Measurements from ENCODE around the gene ATP2B2. TPM values are rescaled to one million over a fixed set of nuclear protein-coding genes. Genes with fewer than 3 reads are reported as not detected.

Gene ATP2B2
- total RNA-seq, 1 donor from 2014 or later: 0.09 TPM

DNA sequence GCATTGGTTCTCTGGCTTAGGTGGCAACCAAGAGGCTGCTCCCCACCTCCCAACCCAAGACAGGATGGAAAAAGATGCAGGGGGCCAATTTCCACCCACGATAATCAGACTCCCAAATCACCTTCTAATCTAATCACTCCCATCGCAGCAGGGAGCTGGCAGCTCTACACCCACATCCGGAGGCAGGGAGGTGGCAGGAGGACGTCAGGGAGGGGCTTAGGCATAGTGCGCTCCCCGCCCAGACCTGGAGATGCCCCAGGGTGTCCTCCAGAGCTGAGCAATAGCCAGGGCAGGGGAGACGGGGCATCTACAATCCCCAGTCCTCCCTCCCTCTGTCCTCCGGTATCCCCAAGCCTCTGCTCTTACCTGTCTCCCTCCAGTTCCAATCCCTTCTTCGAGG is 114.0 kb downstream of the ATP2B2 start:
- TF ChIP-seq, protein P1, sequence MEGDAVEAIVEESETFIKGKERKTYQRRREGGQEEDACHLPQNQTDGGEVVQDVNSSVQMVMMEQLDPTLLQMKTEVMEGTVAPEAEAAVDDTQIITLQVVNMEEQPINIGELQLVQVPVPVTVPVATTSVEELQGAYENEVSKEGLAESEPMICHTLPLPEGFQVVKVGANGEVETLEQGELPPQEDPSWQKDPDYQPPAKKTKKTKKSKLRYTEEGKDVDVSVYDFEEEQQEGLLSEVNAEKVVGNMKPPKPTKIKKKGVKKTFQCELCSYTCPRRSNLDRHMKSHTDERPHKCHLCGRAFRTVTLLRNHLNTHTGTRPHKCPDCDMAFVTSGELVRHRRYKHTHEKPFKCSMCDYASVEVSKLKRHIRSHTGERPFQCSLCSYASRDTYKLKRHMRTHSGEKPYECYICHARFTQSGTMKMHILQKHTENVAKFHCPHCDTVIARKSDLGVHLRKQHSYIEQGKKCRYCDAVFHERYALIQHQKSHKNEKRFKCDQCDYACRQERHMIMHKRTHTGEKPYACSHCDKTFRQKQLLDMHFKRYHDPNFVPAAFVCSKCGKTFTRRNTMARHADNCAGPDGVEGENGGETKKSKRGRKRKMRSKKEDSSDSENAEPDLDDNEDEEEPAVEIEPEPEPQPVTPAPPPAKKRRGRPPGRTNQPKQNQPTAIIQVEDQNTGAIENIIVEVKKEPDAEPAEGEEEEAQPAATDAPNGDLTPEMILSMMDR (IDR thresholded peaks at IDR 0.05): no peak
- Histone ChIP-seq H3K27me3 (ENCODE audit: low read depth) (no peaks in the 10 kb centered on the region), H3K9me3 (peaks cover 12% of the 10 kb centered on the region), H3K4me1 (no peaks in the 10 kb centered on the region), H3K4me3 (no peak overlapping the region), H3K36me3 (no peaks in the 10 kb centered on the region), H3K27ac (no peak overlapping the region)
- DNase-seq (no peak), ATAC-seq (no peak)
- intact Hi-C loops (cut with DNase I): no loop called here

DNA sequence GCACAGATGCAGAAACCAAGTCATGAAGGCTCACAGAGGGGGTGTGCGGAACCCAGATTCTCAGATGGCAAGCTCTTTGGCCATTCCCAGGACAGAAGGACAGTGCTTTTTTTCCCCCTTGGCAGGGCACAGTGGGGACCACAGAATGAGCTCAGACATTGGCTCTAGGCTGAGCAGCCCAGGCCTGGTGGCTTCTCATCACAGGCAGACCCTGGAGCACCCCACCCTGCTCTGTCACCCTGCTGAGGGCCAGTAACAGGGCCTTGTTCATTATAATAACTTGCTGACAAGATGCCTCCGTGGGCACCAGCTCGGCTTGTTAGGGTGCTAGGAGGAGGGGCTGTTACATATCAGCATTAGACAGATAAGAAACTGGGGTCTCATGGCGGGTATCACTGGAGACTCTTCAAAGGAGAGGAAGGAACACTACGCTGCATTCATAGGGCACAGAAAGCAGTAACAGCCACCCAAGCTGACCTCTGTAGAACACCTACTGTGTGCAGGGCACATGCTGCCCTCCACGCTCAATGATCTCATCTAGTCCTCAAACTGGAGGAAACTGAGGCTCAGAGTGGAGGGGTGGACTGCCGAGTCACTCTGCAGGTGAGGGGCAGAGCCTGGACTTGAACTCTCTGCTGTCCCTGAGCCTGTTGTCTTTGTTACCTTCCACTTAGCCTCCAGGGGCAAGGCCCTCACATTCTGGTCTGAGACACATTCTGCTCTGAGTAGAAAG is 114.6 kb downstream of the ATP2B2 start:
- H3K27ac ChIP-seq: no peak overlapping the region
- peaks cover 12% of the 10 kb centered on the region for H3K9me3 ChIP-seq
- TF ChIP-seq, protein P1 (IDR thresholded peaks at IDR 0.05): no peak
- no peaks in the 10 kb centered on the region for H3K4me1 ChIP-seq
- ATAC-seq: no peak
- peaks cover 2% of the 10 kb centered on the region for H3K27me3 ChIP-seq (ENCODE audit: low read depth)
- no peak overlapping the region for H3K4me3 ChIP-seq
- intact Hi-C loops (cut with DNase I): no loop called here
- H3K36me3 ChIP-seq: no peaks in the 10 kb centered on the region
- DNase-seq: no peak

- H3K9me3 ChIP-seq: peaks cover 12% of the 10 kb centered on the region
- intact Hi-C loops (cut with DNase I): no loop called here
- ATAC-seq (peak; percentile 39 to 53), DNase-seq (no peak)
- H3K27ac ChIP-seq: no peak overlapping the region
- no peaks in the 10 kb centered on the region for H3K4me1 ChIP-seq
- no peaks in the 10 kb centered on the region for H3K36me3 ChIP-seq
- peaks cover 4% of the 10 kb centered on the region for H3K27me3 ChIP-seq (ENCODE audit: low read depth)
- TF ChIP-seq, protein P1 (IDR thresholded peaks at IDR 0.05): no peak
- no peak overlapping the region for H3K4me3 ChIP-seq
Measured at GRCh38 chr3:10389995-10390394, 115.4 kb downstream of the ATP2B2 start.

DNA sequence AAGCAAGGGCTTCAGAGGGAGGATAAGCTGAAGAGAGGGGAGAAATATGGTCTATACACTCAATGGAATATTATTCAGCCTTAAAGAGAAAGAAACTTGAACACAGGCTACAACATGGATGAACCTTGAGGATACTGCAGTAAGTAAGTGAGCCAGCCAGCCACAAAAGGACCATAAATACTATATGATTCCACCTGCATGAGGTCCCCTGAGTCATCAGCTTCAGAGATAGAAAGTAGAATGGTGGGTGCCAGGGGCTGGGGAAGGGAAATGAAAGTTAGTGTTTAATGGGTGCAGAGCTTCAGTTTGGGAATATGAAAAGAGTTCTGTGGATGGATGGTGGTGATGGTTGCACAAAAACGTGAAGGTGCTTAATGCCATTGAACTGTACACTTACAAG is 116.0 kb downstream of the ATP2B2 start:
- Histone ChIP-seq H3K9me3 (peaks cover 12% of the 10 kb centered on the region), H3K27me3 (ENCODE audit: low read depth) (peaks cover 4% of the 10 kb centered on the region), H3K27ac (no peak overlapping the region), H3K4me3 (no peak overlapping the region), H3K36me3 (no peaks in the 10 kb centered on the region), H3K4me1 (no peaks in the 10 kb centered on the region)
- TF ChIP-seq, protein P1 (IDR thresholded peaks at IDR 0.05): no peak
- no peak for ATAC-seq
- no peak for DNase-seq
- intact Hi-C loops (cut with DNase I): no loop called here

DNA sequence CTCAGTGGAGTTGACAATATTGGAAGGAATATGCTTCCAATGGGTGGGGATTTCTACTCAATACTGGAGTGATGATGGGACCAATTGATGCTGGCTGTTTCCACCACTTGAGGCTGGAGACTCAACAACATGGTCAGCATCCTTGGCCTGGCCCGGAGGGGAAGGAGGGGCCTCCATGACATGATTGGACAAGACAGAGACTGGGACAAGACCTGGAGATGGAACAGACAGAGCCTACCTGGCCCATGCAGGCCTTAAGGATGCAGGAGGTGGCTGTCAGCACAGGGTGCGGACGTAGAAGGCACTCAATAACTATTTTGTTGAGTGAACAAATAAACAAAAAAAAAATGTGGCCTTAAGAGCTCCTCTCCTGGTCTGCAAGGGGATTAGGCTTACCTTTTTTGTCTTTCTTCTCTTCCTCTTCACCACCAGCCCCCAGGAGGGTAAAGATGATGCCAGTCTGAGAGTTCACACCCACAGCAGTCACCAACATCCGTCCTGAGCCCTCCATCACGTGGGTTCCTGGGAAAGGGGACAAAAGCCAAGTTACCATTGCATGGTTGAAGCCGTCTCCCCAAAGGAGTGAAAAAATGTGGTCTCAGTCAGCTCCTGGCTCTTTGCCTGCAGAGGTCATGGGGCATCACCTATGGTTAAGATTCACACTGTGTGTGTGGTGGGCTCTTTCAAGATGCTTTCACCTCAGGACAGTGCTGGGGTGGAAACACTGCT is 117.3 kb downstream of the ATP2B2 start:
- TF ChIP-seq, protein P1 (IDR thresholded peaks at IDR 0.05): no peak
- Histone ChIP-seq H3K36me3 (no peaks in the 10 kb centered on the region), H3K4me1 (no peaks in the 10 kb centered on the region), H3K4me3 (no peak overlapping the region), H3K27me3 (ENCODE audit: low read depth) (peaks cover 8% of the 10 kb centered on the region), H3K9me3 (peaks cover 12% of the 10 kb centered on the region), H3K27ac (no peak overlapping the region)
- intact Hi-C loops (cut with DNase I): no loop called here
- no peak for DNase-seq
- ATAC-seq: no peak
